ENCODE data around the gene ZBTB47. TPM values are rescaled to one million over a fixed set of nuclear protein-coding genes. Genes with fewer than 3 reads are reported as not detected.
A peak's percentile ranks its signal among the peaks of the same experiment; 100 is the strongest.

Gene ZBTB47
- total RNA-seq, 1 experiment from 2014 or later: 9.5 TPM

GRCh38 chr3:42710323-42711021 lies 57.0 kb downstream of the ZBTB47 start:
- Histone ChIP-seq H4K20me1 (ENCODE audit: low read length) (no peaks in the 10 kb centered on the region), H3K4me2 (ENCODE audit: low read length) (no peak overlapping the region), H3K9ac (ENCODE audit: low read length) (no peak overlapping the region), H3K36me3 (ENCODE audit: low read depth, low read length) (no peaks in the 10 kb centered on the region), H3K9me3 (ENCODE audit: low read length) (no peaks in the 10 kb centered on the region), H3K4me1 (ENCODE audit: insufficient read depth, low read length) (no peaks in the 10 kb centered on the region), H3K9me2 (replicated peaks; ENCODE audit: low read length) (no peaks in the 10 kb centered on the region), H3K27ac (ENCODE audit: low read length) (no peak overlapping the region), H3F3A (ENCODE audit: low read length, unreplicated experiment) (no peaks in the 10 kb centered on the region), H3K79me2 (ENCODE audit: low read length) (no peaks in the 10 kb centered on the region), H3K4me3 (ENCODE audit: low read length) (no peak overlapping the region), H3K27me3 (ENCODE audit: low read length) (no peaks in the 10 kb centered on the region), H2AFZ (ENCODE audit: low read length) (no peak overlapping the region)
- intact Hi-C loops (cut with micrococcal nuclease): no loop called here
- DNase-seq (no peak), ATAC-seq (no peak)
- ChIA-PET CTCF (no interaction called here), POLR2A (ENCODE audit: unreplicated experiment) (no interaction called here)
- BruUV-seq (replicated peaks): no TSS peak
- TF ChIP-seq CTCF (conservative IDR thresholded peaks at IDR 0.05; ENCODE audit: low read depth, low read length) (no peak), EZH2 (IDR thresholded peaks at IDR 0.05; ENCODE audit: low read length, unreplicated experiment) (no peak), EZH2phosphoT487 (IDR thresholded peaks at IDR 0.05; ENCODE audit: borderline replicate concordance, low read length) (no peak)

GRCh38 chr3:42711491-42712343 lies 58.2 kb downstream of the ZBTB47 start:
- Histone ChIP-seq H4K20me1 (ENCODE audit: low read length) (no peaks in the 10 kb centered on the region), H3K27me3 (ENCODE audit: low read length) (no peaks in the 10 kb centered on the region), H3K9me3 (ENCODE audit: low read length) (no peaks in the 10 kb centered on the region), H3F3A (ENCODE audit: low read length, unreplicated experiment) (no peaks in the 10 kb centered on the region), H3K36me3 (ENCODE audit: low read depth, low read length) (no peaks in the 10 kb centered on the region), H2AFZ (ENCODE audit: low read length) (no peak overlapping the region), H3K4me2 (ENCODE audit: low read length) (no peak overlapping the region), H3K9ac (ENCODE audit: low read length) (no peak overlapping the region), H3K79me2 (ENCODE audit: low read length) (no peaks in the 10 kb centered on the region), H3K4me1 (ENCODE audit: insufficient read depth, low read length) (no peaks in the 10 kb centered on the region), H3K27ac (ENCODE audit: low read length) (no peak overlapping the region), H3K4me3 (ENCODE audit: low read length) (no peak overlapping the region), H3K9me2 (replicated peaks; ENCODE audit: low read length) (no peaks in the 10 kb centered on the region)
- peak; percentile 17 for DNase-seq
- POLR2A ChIA-PET (ENCODE audit: unreplicated experiment): no interaction called here
- no TSS peak for BruUV-seq (replicated peaks)
- CTCF ChIA-PET: interaction anchor here (0.6 kb wide), 2 partner anchors 33 to 54 kb away, joined by 4 to 7 read pairs; no protein-coding TSS in a partner anchor
- ATAC-seq: peak; percentile 55
- TF ChIP-seq EZH2 (IDR thresholded peaks at IDR 0.05; ENCODE audit: low read length, unreplicated experiment) (no peak), CTCF (conservative IDR thresholded peaks at IDR 0.05; ENCODE audit: low read depth, low read length) (peak; percentile 35; the same call in 1 of the 2 replicates), EZH2phosphoT487 (IDR thresholded peaks at IDR 0.05; ENCODE audit: borderline replicate concordance, low read length) (no peak)
- intact Hi-C loops (cut with micrococcal nuclease): no loop called here

GRCh38 chr3:42712344-42712648 lies 58.8 kb downstream of the ZBTB47 start:
- Histone ChIP-seq H3K4me3 (ENCODE audit: low read length) (no peak overlapping the region), H3K4me2 (ENCODE audit: low read length) (no peak overlapping the region), H3K4me1 (ENCODE audit: insufficient read depth, low read length) (no peaks in the 10 kb centered on the region), H3K36me3 (ENCODE audit: low read depth, low read length) (no peaks in the 10 kb centered on the region), H3K27me3 (ENCODE audit: low read length) (no peaks in the 10 kb centered on the region), H3F3A (ENCODE audit: low read length, unreplicated experiment) (no peaks in the 10 kb centered on the region), H3K9me3 (ENCODE audit: low read length) (no peaks in the 10 kb centered on the region), H2AFZ (ENCODE audit: low read length) (no peak overlapping the region), H3K9me2 (replicated peaks; ENCODE audit: low read length) (no peaks in the 10 kb centered on the region), H4K20me1 (ENCODE audit: low read length) (no peaks in the 10 kb centered on the region), H3K9ac (ENCODE audit: low read length) (no peak overlapping the region), H3K27ac (ENCODE audit: low read length) (no peak overlapping the region), H3K79me2 (ENCODE audit: low read length) (no peaks in the 10 kb centered on the region)
- no TSS peak for BruUV-seq (replicated peaks)
- DNase-seq (no peak), ATAC-seq (no peak)
- intact Hi-C loops (cut with micrococcal nuclease): no loop called here
- POLR2A ChIA-PET (ENCODE audit: unreplicated experiment): no interaction called here
- CTCF ChIA-PET: no interaction called here
- no peak for TF ChIP-seq EZH2 (IDR thresholded peaks at IDR 0.05; ENCODE audit: low read length, unreplicated experiment)
- TF ChIP-seq CTCF (conservative IDR thresholded peaks at IDR 0.05; ENCODE audit: low read depth, low read length): no peak
- no peak for TF ChIP-seq EZH2phosphoT487 (IDR thresholded peaks at IDR 0.05; ENCODE audit: borderline replicate concordance, low read length)

Measured in PC-3 (cell line).